Placental epithelial cell (primary cell): ENCODE data around the gene NIPSNAP2. TPM values are rescaled to one million over a fixed set of nuclear protein-coding genes. Genes with fewer than 3 reads are reported as not detected.

Source experiments
- total RNA-seq: library from RNA; depleted of rRNA; stranded (reverse); fragments of >200 nt; gene quantifications from 2 replicates; pipeline ENCODE4 v1.2.3, GENCODE V29; 2012

Gene NIPSNAP2
- total RNA-seq, result 31.8 and 36.9 TPM in 2 replicates

DNA sequence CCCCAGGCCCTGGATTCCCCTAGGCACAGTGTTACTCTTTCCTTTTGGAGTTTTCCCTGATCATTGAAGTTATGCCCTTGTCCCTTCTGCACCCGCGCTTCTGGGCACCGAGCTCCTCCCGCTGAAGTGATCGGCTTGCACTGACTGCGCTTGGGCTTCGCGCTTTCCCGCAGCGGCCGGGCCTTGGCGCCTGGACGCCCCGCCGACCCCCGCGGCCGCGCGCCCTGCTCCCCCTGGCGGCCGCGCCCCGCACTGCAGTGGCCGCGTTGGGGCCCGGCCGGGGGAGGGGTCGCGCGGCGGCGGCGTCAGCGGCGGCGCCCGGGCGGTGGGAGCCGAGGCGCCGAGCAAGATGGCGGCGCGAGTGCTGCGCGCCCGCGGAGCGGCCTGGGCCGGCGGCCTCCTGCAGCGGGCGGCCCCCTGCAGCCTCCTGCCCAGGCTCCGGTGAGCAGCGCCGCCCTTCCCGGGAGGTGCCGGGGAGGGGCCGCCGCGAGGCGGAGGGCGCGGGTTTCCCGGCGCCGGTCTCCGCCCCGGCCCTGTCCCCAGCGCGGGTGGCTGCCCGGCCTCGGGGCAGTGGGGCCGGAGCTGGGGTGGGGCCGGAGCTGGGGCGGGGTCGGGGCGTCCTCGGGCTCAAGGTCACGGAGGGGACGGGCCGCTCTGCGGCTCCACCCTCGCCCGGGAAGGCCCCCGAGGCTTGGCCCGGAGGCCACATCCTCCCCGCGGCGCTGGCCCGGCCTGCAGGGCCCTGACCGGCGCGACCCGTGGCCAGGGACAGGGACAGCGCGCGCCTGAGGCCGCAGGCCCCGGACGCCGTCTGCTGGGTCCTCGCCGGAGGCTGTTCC lies at the start of gene NIPSNAP2:
TSS of gene NIPSNAP2 (plus strand) at position 325 of the 839 bp plus-strand sequence. CDS start at position 350, 25 bp downstream.

DNA sequence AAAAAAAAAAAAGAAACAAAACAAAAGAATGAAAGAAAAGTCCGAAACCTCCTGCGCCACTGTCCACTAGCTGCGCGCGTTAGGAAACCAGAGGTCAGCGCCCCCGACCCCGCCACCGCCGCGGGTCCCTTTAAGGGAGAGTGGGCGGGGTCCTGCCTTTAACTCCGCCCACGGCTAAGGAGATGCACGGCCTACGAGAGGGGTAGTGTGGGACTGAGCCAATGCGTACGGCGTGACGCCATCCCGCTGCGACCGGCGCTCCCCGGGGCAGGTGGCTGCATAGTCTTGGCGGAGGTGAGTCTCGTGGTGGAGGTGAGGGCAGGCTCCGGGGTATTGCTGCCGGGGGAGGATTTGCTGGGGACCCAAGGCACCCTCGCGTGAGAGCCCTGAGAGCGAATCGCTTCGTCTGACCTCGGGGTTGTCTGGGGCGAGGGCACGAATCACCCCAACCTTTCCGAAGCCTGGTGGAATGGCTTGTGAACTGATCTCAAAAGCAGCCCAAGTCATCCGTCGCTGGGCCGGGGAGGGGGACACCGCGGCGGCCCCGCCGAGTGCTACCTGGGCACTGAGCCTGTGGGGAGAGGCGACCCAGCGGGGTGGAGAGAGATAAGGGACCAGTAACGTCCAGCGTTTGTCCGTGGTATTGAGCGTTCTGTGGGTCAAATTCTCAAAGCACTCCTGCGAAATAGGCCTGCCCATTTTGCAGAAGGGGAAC lies 12.6 kb upstream of the NIPSNAP2 start, which contains the start of gene MRPS17:
TSS of gene MRPS17 (plus strand) at position 241 of the 715 bp plus-strand sequence. CDS start 1,319 bp downstream, outside the sequence.

Other genes with a start within 250 kb of the NIPSNAP2 start
- not detected in 2 replicates for gene SEPTIN14, start 101.8 kb upstream of the NIPSNAP2 start, total RNA-seq
- 2.4 and 5.9 TPM in 2 replicates for gene ZNF713, start 77.1 kb upstream of the NIPSNAP2 start, total RNA-seq
- gene MRPS17, start 12.7 kb upstream of the NIPSNAP2 start, total RNA-seq, result 10.2 and 12.5 TPM in 2 replicates
- 23.6 and 44.6 TPM in 2 replicates for gene PSPH, start 86.9 kb downstream of the NIPSNAP2 start, total RNA-seq
- 104 and 108 TPM in 2 replicates for gene CCT6A, start 87.2 kb downstream of the NIPSNAP2 start, total RNA-seq
- 155 and 193 TPM in 2 replicates for gene SUMF2, start 99.7 kb downstream of the NIPSNAP2 start, total RNA-seq
- gene PHKG1, start 128.4 kb downstream of the NIPSNAP2 start, total RNA-seq, result 1.2 TPM in 1 of 2 replicates, not detected in the other
- 188 and 425 TPM in 2 replicates for gene CHCHD2, start 141.9 kb downstream of the NIPSNAP2 start, total RNA-seq
- gene NUPR2, start 151.8 kb downstream of the NIPSNAP2 start, total RNA-seq, result not detected in 2 replicates